ENCODE measurements around the gene TF. TPM values are rescaled to one million over a fixed set of nuclear protein-coding genes. Genes with fewer than 3 reads are reported as not detected.
"Not testable (repeated sequence)": the region's sequence is repeated elsewhere in the genome, so short reads cannot be mapped to it uniquely, and the experiment has no call there.

TF gene
- total and polyA plus RNA-seq, 2 of the 8 experiments (the other 6 are each of a cell fraction or from before 2014, with no cell fraction given): 0.02 to 0.26 TPM

GRCh38 chr3:133779626-133780203, 33.5 kb downstream of the TF start (continued):
- TF ChIP-seq EP300 (IDR thresholded peaks at IDR 0.05; ENCODE audit: borderline replicate concordance in 1 of 2, low read depth in 2 of 2, low read length in 2 of 2): no peak
- TF ChIP-seq TBP (IDR thresholded peaks at IDR 0.05; ENCODE audit: low read depth, low read length): no peak
- TF ChIP-seq BCL11A (IDR thresholded peaks at IDR 0.05; ENCODE audit: low read depth in 2 of 2, low read length in 2 of 2): no peak
- TF ChIP-seq RBBP5 (IDR thresholded peaks at IDR 0.05; ENCODE audit: borderline replicate concordance, low read depth, low read length): no peak
- no peak for TF ChIP-seq GABPA (IDR thresholded peaks at IDR 0.05; ENCODE audit: borderline replicate concordance, insufficient read depth, low read length)
- TF ChIP-seq RNF2 (IDR thresholded peaks at IDR 0.05; ENCODE audit: borderline replicate concordance, low read depth, low read length, missing control alignments, poor library complexity, severe bottlenecking): no peak
- TF ChIP-seq SIRT6 (IDR thresholded peaks at IDR 0.05; ENCODE audit: low read length): no peak

GRCh38 chr3:133780756-133781155, 34.6 kb downstream of the TF start:
- H4K20me1 ChIP-seq (replicated peaks in 1 of 2; ENCODE audit: control insufficient read depth in 1 of 2, insufficient read depth in 2 of 2, low read length in 2 of 2); H2BK15ac ChIP-seq (ENCODE audit: low read length); DNase-seq (ENCODE audit: low read depth in 1 of 2, low spot score in 2 of 2); POLR2A ChIA-PET (ENCODE audit: partially characterized antibody); FAIRE-seq; H3K23me2 ChIP-seq (ENCODE audit: low read depth, low read length); H4K91ac ChIP-seq (replicated peaks; ENCODE audit: insufficient read length, low read length); H3K79me2 ChIP-seq (ENCODE audit: control insufficient read depth in 1 of 2, insufficient read depth in 2 of 2, low read length in 2 of 2); H2BK20ac ChIP-seq (ENCODE audit: low read length); H3K36me3 ChIP-seq (ENCODE audit: control insufficient read depth in 2 of 4, insufficient read depth in 4 of 4, low read length in 3 of 4); H4K8ac ChIP-seq (ENCODE audit: extremely low read depth, insufficient read depth, low read length); H3K27ac ChIP-seq (ENCODE audit: low read depth, low read length); H3K4me2 ChIP-seq (ENCODE audit: insufficient read depth in 1 of 2, low read depth in 2 of 2, low read length in 2 of 2); H3K27me3 ChIP-seq (replicated peaks in 1 of 4; ENCODE audit: control insufficient read depth in 3 of 4, extremely low read depth in 1 of 4, insufficient read depth in 3 of 4, low read length in 3 of 4); H3K79me1 ChIP-seq (ENCODE audit: low read depth, low read length); H3K9ac ChIP-seq (replicated peaks in 1 of 4; ENCODE audit: extremely low read depth in 1 of 4, low read depth in 3 of 4, low read length in 3 of 4); H2AFZ ChIP-seq (ENCODE audit: low read length); H3K18ac ChIP-seq (ENCODE audit: extremely low read depth, low read length); H3K4ac ChIP-seq (replicated peaks; ENCODE audit: insufficient read length, low read depth, low read length); H2BK12ac ChIP-seq (ENCODE audit: low read depth, low read length); H2AK5ac ChIP-seq (ENCODE audit: low read depth, low read length); H3K14ac ChIP-seq (ENCODE audit: insufficient read length); H2BK120ac ChIP-seq (replicated peaks; ENCODE audit: low read depth, low read length); H3K4me3 ChIP-seq (ENCODE audit: extremely low read depth in 1 of 4, insufficient read depth in 2 of 4, low read depth in 3 of 4, low read length in 4 of 4); H3K9me3 ChIP-seq (ENCODE audit: insufficient read depth in 2 of 2, low read depth in 1 of 2, low read length in 1 of 2); H2BK5ac ChIP-seq (ENCODE audit: low read depth, low read length); H3K4me1 ChIP-seq (replicated peaks in 1 of 4; ENCODE audit: control insufficient read depth in 3 of 4, insufficient read depth in 4 of 4, low read length in 3 of 4); H4K5ac ChIP-seq (ENCODE audit: insufficient read length, low read depth, low read length); H3K56ac ChIP-seq (replicated peaks; ENCODE audit: insufficient read length, low read depth, low read length); H3K23ac ChIP-seq (ENCODE audit: insufficient read length): not testable (repeated sequence)
- 97% methylated on average over 6 of the region's 6 CpGs; no CpG with 5 or more reads in 1 of the 2 experiments for WGBS, 2 experiments (ENCODE audit: extremely low coverage in 1 of 2, insufficient coverage in 1 of 2, insufficient read length in 1 of 2, insufficient replicate concordance in 2 of 2, low coverage in 1 of 2, low lambda C conversion rate in 2 of 2, missing lambda C conversion rate in 1 of 2)
- CTCF ChIA-PET (ENCODE audit: partially characterized antibody): interaction anchor here (0.8 kb wide), 1 partner anchor 38 kb away, joined by 3 read pairs; no protein-coding TSS in a partner anchor
